Left lung (tissue), 10 donors: Measurements from ENCODE around the gene KRTAP10-5. TPM values are rescaled to one million over a fixed set of nuclear protein-coding genes. Genes with fewer than 3 reads are reported as not detected.
"Not testable (repeated sequence)": the region's sequence is repeated elsewhere in the genome, so short reads cannot be mapped to it uniquely, and the experiment has no call there.

Experiments used
- ATAC-seq: fragments of 200-7000 bp; cut with Tn5 transposase; one replicate; pipeline ENCODE4 v1.9.1; 2020; ENCODE audit warnings: moderate library complexity
- DNase-seq, 4 donors: peaks; one replicate each; pipeline ENCODE4 v3.0.0-alpha.2; 2013 to 2020
- H3K27ac ChIP-seq, 2 donors: fragments of 200-600 bp; sonication (generic) in 1 of 2; one replicate each; pipeline versions ENCODE4 v1.5.0 to v1.8.0; 2020 to 2021
- H3K27me3 ChIP-seq, 2 donors: fragments of 200-600 bp; sonication (generic) in 1 of 2; one replicate each; pipeline versions ENCODE4 v1.5.0 to v1.8.0; 2020 to 2021
- H3K36me3 ChIP-seq, 2 donors: fragments of 200-600 bp; sonication (generic) in 1 of 2; one replicate each; pipeline versions ENCODE4 v1.5.0 to v1.8.0; 2020 to 2021
- H3K4me1 ChIP-seq, 2 donors: fragments of 200-600 bp; one replicate each; pipeline ENCODE4 v1.8.0; 2021
- H3K4me3 ChIP-seq, 2 donors: fragments of 200-600 bp; sonication (generic) in 1 of 2; one replicate each; pipeline versions ENCODE4 v1.5.0 to v1.8.0; 2020 to 2021; ENCODE audit warnings: mild to moderate bottlenecking in 1 of 2
- H3K9me3 ChIP-seq, 2 donors: fragments of 200-600 bp; sonication (generic) in 1 of 2; one replicate each; pipeline versions ENCODE4 v1.5.0 to v1.8.0; 2020 to 2021
- CTCF ChIP-seq, 2 donors: fragments of 200-600 bp; sonication (generic) in 1 of 2; IDR thresholded peaks; one replicate each; pipeline versions ENCODE4 v1.5.0 to v1.8.0; 2021; ENCODE audit warnings: antibody characterized with exemption in 2 of 2
- intact Hi-C, 2 donors: fragments of 100-400 bp; cut with DNase I; formaldehyde crosslinking; loops; one replicate each; pipeline versions ENCODE4 v1.11.2 to v1.14.2; 2022
- polyA plus RNA-seq, 6 donors: library from polyadenylated mRNA; unstranded; fragments of 120-200 nt; gene quantifications; one replicate each; pipeline ENCODE4 v1.2.1, GENCODE V29; 2013; ENCODE audit not compliant: insufficient read length in 6 of 6
- total RNA-seq, 2 donors: library from RNA; stranded (reverse); fragmentation: NEBNext Ultra II Directional; extraction: Animal tissue kit (Norgen Biotek cat#: 25700); gene quantifications; one replicate each; pipeline ENCODE4 v1.2.1, GENCODE V29; 2021
- donor health status: DM: no; HTN: yes; CAD: no.
- donor health status: DM: no; HTN: no; CAD: no.

KRTAP10-5 gene
- total and polyA plus RNA-seq, 8 donors: not detected

GRCh38 chr21:44614161-44614631 is 33.8 kb upstream of the KRTAP10-5 start:
- no peak for TF ChIP-seq CTCF (IDR thresholded peaks at IDR 0.05)
- peak in 1 of 4 donors; percentile 60 for DNase-seq
- intact Hi-C loops: no loop called here
- Histone ChIP-seq H3K4me3 (no peak overlapping the region), H3K4me1 (no peaks in the 10 kb centered on the region), H3K27ac (no peak overlapping the region), H3K9me3 (peaks cover 0 to 27% of the 10 kb centered on the region in 2 donors), H3K36me3 (no peaks in the 10 kb centered on the region), H3K27me3 (peaks cover 0 to 36% of the 10 kb centered on the region in 2 donors)
- ATAC-seq: no peak

- peaks cover 0 to 27% of the 10 kb centered on the region in 2 donors for H3K9me3 ChIP-seq
- intact Hi-C loops: no loop called here
- no peak overlapping the region for H3K27ac ChIP-seq
- ATAC-seq (no peak), DNase-seq (peak in 1 of 4 donors; percentile 57)
- no peak overlapping the region for H3K4me3 ChIP-seq
- H3K36me3 ChIP-seq: no peaks in the 10 kb centered on the region
- TF ChIP-seq CTCF (IDR thresholded peaks at IDR 0.05): no peak
- no peaks in the 10 kb centered on the region for H3K4me1 ChIP-seq
- peaks cover 0 to 36% of the 10 kb centered on the region in 2 donors for H3K27me3 ChIP-seq
Measured at GRCh38 chr21:44613386-44614155, 33.2 kb upstream of the KRTAP10-5 start.

GRCh38 chr21:44612669-44613229 is 32.3 kb upstream of the KRTAP10-5 start:
- DNase-seq (peak in 1 of 4 donors; percentile 78), ATAC-seq (no peak)
- H3K36me3 ChIP-seq: no peaks in the 10 kb centered on the region
- no peak for TF ChIP-seq CTCF (IDR thresholded peaks at IDR 0.05)
- no peak overlapping the region for H3K27ac ChIP-seq
- intact Hi-C loops: no loop called here
- peaks cover 0 to 36% of the 10 kb centered on the region in 2 donors for H3K27me3 ChIP-seq
- peaks cover 0 to 27% of the 10 kb centered on the region in 2 donors for H3K9me3 ChIP-seq
- H3K4me3 ChIP-seq: no peak overlapping the region
- H3K4me1 ChIP-seq: no peaks in the 10 kb centered on the region

- TF ChIP-seq CTCF (IDR thresholded peaks at IDR 0.05): no peak
- peaks cover 0 to 36% of the 10 kb centered on the region in 2 donors for H3K27me3 ChIP-seq
- no peaks in the 10 kb centered on the region for H3K36me3 ChIP-seq
- H3K9me3 ChIP-seq: peaks cover 0 to 27% of the 10 kb centered on the region in 2 donors
- DNase-seq (peak in 1 of 4 donors; percentile 56), ATAC-seq (no peak)
- no peak within 1 kb of the TSS for H3K27ac ChIP-seq
- no peaks in the 10 kb centered on the region for H3K4me1 ChIP-seq
- intact Hi-C loops: no loop called here
- H3K4me3 ChIP-seq: no peak within 1 kb of the TSS
Measured at GRCh38 chr21:44612029-44612486, 31.7 kb upstream of the KRTAP10-5 start, which contains the start of gene KRTAP10-8. Gene KRTAP10-8, plus strand, starts transcription at chr21:44612079. Its CDS starts 22 bp downstream, at chr21:44612101.

GRCh38 chr21:44611551-44611950 is 31.1 kb upstream of the KRTAP10-5 start:
- H3K36me3 ChIP-seq: no peaks in the 10 kb centered on the region
- peaks cover 0 to 29% of the 10 kb centered on the region in 2 donors for H3K9me3 ChIP-seq
- TF ChIP-seq CTCF (IDR thresholded peaks at IDR 0.05): no peak
- H3K4me1 ChIP-seq: no peaks in the 10 kb centered on the region
- H3K27ac ChIP-seq: no peak overlapping the region
- DNase-seq (no peak), ATAC-seq (no peak)
- H3K27me3 ChIP-seq: peaks cover 0 to 36% of the 10 kb centered on the region in 2 donors
- H3K4me3 ChIP-seq: no peak overlapping the region
- intact Hi-C loops: no loop called here

GRCh38 chr21:44610157-44610843 is 29.9 kb upstream of the KRTAP10-5 start:
- H3K27ac ChIP-seq, DNase-seq, H3K36me3 ChIP-seq, H3K4me3 ChIP-seq, intact Hi-C loops, H3K4me1 ChIP-seq, ATAC-seq: not testable (repeated sequence)
- H3K9me3 ChIP-seq: peaks cover 0 to 30% of the 10 kb centered on the region in 2 donors
- peaks cover 0 to 26% of the 10 kb centered on the region in 2 donors for H3K27me3 ChIP-seq
